Gastroesophageal sphincter (tissue), 3 donors: ENCODE data around the gene TRIM8.

Experiments used
- CTCF ChIP-seq, 4 experiments: fragments of 200-600 bp in 2 of 4; fragments of 450-650 bp in 2 of 4; sonication (generic) in 1 of 4; IDR thresholded peaks; one replicate each; pipeline ENCODE4 v1.5.1; 2017 to 2019; ENCODE audit warnings: antibody characterized with exemption in 4 of 4, mild to moderate bottlenecking in 2 of 4, moderate library complexity in 2 of 4
- EP300 ChIP-seq: sonication (generic); formaldehyde crosslinking; IDR thresholded peaks from one replicate; pipeline ENCODE4 v1.6.1; 2017; ENCODE audit warnings: antibody characterized with exemption, mild to moderate bottlenecking
- POLR2A ChIP-seq, 2 donors: fragments of 450-650 bp; IDR thresholded peaks; one replicate each; pipeline ENCODE4 v1.6.1; 2017; ENCODE audit warnings: antibody characterized with exemption in 2 of 2, mild to moderate bottlenecking in 2 of 2, moderate library complexity in 1 of 2
- POLR2AphosphoS5 ChIP-seq: sonication (generic); formaldehyde crosslinking; IDR thresholded peaks from one replicate; pipeline ENCODE4 v1.6.1; 2017; ENCODE audit warnings: antibody characterized with exemption

- TF ChIP-seq POLR2AphosphoS5 (no peak), CTCF (IDR thresholded peaks at IDR 0.05) (no peak), POLR2A (IDR thresholded peaks at IDR 0.05) (no peak), EP300 (no peak)
These were observed 4.9 kb downstream of the TRIM8 start for GRCh38 chr10:102648889-102649796.
